K562 (cell line): ENCODE results near the gene DCAF17. TPM values are rescaled to one million over a fixed set of nuclear protein-coding genes. Genes with fewer than 3 reads are reported as not detected.

ENCODE experiments used
- ATAC-seq: fragments of 200-7000 bp; cut with Tn5 transposase; 3 replicates; pipeline ENCODE4 v1.9.1; 2020; ENCODE audit warnings: moderate library complexity
- BruUV-seq: library from RNA; stranded (reverse); fragments of 400-500 nt; replicated peaks from 2 replicates; lab custom pipeline; 2021; lab: Mats Ljungman, UMichigan
- CTCF ChIA-PET: fragments of 300-600 bp; formaldehyde crosslinking; extraction: SDS; loops from one replicate; lab custom pipeline; 2021; ENCODE audit warnings: low intra/inter-chr PET ratio; lab: Yijun Ruan, JAX
- POLR2A ChIA-PET: fragments of 300-600, 350-650 bp; sonication (Branson Sonifier 250); formaldehyde crosslinking; extraction: SDS; loops from one replicate; lab custom pipeline; 2021; ENCODE audit warnings: antibody characterized with exemption, inconsistent platforms; lab: Yijun Ruan, JAX
- DNase-seq, 4 experiments: peaks; one replicate each; pipeline versions ENCODE4 v3.0.0 to v3.0.0-alpha.2; 2011 to 2018; ENCODE audit warnings: low spot score in 3 of 4, mixed read lengths in 3 of 4; ENCODE audit errors: extremely low read depth in 1 of 4
- FAIRE-seq: peaks from 2 replicates; lab custom pipeline; 2011; peaks lifted over from hg19 to GRCh38; lab: Jason Lieb, UNC
- H2AFZ ChIP-seq: 2 replicates; pipeline ENCODE4 v1.6.0; 2011; ENCODE audit warnings: low read depth, low read length, control low read depth, inconsistent platforms
- H3K27ac ChIP-seq: fragments of 200-600 bp; 3 replicates; pipeline ENCODE4 v1.8.0; 2011; ENCODE audit warnings: low read depth, mild to moderate bottlenecking, control low read depth, inconsistent platforms, low read length, moderate library complexity, mixed read lengths; ENCODE audit errors: extremely low read depth
- H3K27me3 ChIP-seq, 2 experiments: fragments of 300-600 bp in 1 of 2; 2 replicates in 1 of 2; 3 replicates in 1 of 2; pipeline versions ENCODE4 v1.6.0 to v1.8.0; 2011; ENCODE audit warnings: inconsistent platforms in 2 of 2, low read length in 2 of 2, mild to moderate bottlenecking in 1 of 2, mixed read lengths in 1 of 2, moderate library complexity in 1 of 2; ENCODE audit not compliant: control insufficient read depth in 2 of 2, insufficient read depth in 2 of 2
- H3K36me3 ChIP-seq: fragments of 300-600 bp; 3 replicates; pipeline ENCODE4 v1.8.0; 2011; ENCODE audit warnings: mild to moderate bottlenecking, low read length, inconsistent platforms; ENCODE audit not compliant: control insufficient read depth, insufficient read depth
- H3K4me1 ChIP-seq, 2 experiments: fragments of 200-600 bp in 1 of 2; replicated peaks in 1 of 2; 2 replicates in 1 of 2; 3 replicates in 1 of 2; pipeline versions ENCODE4 v1.5.1 to v1.8.0; 2011; ENCODE audit warnings: inconsistent platforms in 2 of 2, low read length in 2 of 2, mild to moderate bottlenecking in 1 of 2, mixed read lengths in 1 of 2, moderate library complexity in 1 of 2; ENCODE audit not compliant: control insufficient read depth in 2 of 2, insufficient read depth in 2 of 2
- H3K4me2 ChIP-seq: 2 replicates; pipeline ENCODE4 v1.6.1; 2011; ENCODE audit warnings: low read length, control low read depth, inconsistent platforms, mixed read lengths; ENCODE audit not compliant: insufficient read depth
- H3K4me3 ChIP-seq: fragments of 200-600 bp; sonication (generic), shearing (Covaris generic); 2 replicates; pipeline ENCODE4 v1.5.1; 2016; ENCODE audit warnings: control low read depth, inconsistent platforms
- H3K79me2 ChIP-seq: fragments of 200-600 bp; 3 replicates; pipeline ENCODE4 v1.8.0; 2011; ENCODE audit warnings: low read length, inconsistent platforms; ENCODE audit not compliant: control insufficient read depth, insufficient read depth
- H3K9ac ChIP-seq, 2 experiments: 2 replicates each; pipeline versions ENCODE4 v1.6.0 to v1.6.1; 2011; ENCODE audit warnings: low read depth in 2 of 2, low read length in 2 of 2, control low read depth in 1 of 2, inconsistent platforms in 1 of 2, mild to moderate bottlenecking in 1 of 2, mixed read lengths in 1 of 2; ENCODE audit not compliant: insufficient read depth in 1 of 2
- H3K9me1 ChIP-seq: one replicate; pipeline ENCODE4 v1.6.0; 2011; ENCODE audit warnings: inconsistent platforms, mild to moderate bottlenecking, low read length, moderate library complexity; ENCODE audit not compliant: control insufficient read depth, insufficient read depth
- H3K9me3 ChIP-seq: replicated peaks from 2 replicates; pipeline ENCODE4 v1.5.1; 2011; ENCODE audit warnings: low read depth, low read length, inconsistent platforms; ENCODE audit not compliant: control insufficient read depth, insufficient read depth
- H4K20me1 ChIP-seq: replicated peaks from 2 replicates; pipeline ENCODE4 v1.6.1; 2011; ENCODE audit warnings: low read length, inconsistent platforms, mixed read lengths; ENCODE audit not compliant: control insufficient read depth, insufficient read depth
- ARID1B ChIP-seq: fragments of 450-650 bp; IDR thresholded peaks from 2 replicates; pipeline ENCODE4 v1.6.1; 2016; ENCODE audit warnings: antibody characterized with exemption, mild to moderate bottlenecking, inconsistent platforms
- C11orf30 ChIP-seq: fragments of 450-650 bp; IDR thresholded peaks from 2 replicates; pipeline ENCODE4 v1.6.1; 2016; ENCODE audit warnings: low read depth, mild to moderate bottlenecking
- CCAR2 ChIP-seq: fragments of 200-400 bp; formaldehyde crosslinking; IDR thresholded peaks from 2 replicates; pipeline ENCODE4 v1.6.1; 2017; ENCODE audit warnings: mild to moderate bottlenecking, low read depth, low read length
- CHD4 ChIP-seq: fragments of 200-600 bp; sonication (generic); IDR thresholded peaks from 3 replicates; pipeline ENCODE4 v1.6.1; 2012; ENCODE audit warnings: low read depth, mild to moderate bottlenecking, mixed read lengths, low read length, inconsistent platforms; ENCODE audit not compliant: insufficient read depth, insufficient replicate concordance, poor library complexity, severe bottlenecking
- CXXC5 ChIP-seq: fragments of 250-450 bp; sonication (Bioruptor Pico); IDR thresholded peaks from 2 replicates; pipeline ENCODE4 v1.8.0; 2022; ENCODE audit warnings: inconsistent platforms, mild to moderate bottlenecking, moderate library complexity
- DACH1 ChIP-seq: fragments of 450-650 bp; IDR thresholded peaks from 2 replicates; pipeline ENCODE4 v1.6.1; 2018; ENCODE audit not compliant: partially characterized antibody
- FOXA3 ChIP-seq, 2 experiments: fragments of 450-650 bp in 1 of 2; sonication (generic) in 1 of 2; formaldehyde crosslinking; IDR thresholded peaks in 1 of 2; conservative IDR thresholded peaks in 1 of 2; 2 replicates each; pipeline versions ENCODE4 v1.4.0 to v1.8.0; 2020 to 2022; ENCODE audit warnings: mild to moderate bottlenecking in 2 of 2, missing genetic modification reagents in 1 of 2
- HOXB6 ChIP-seq: fragments of 250-450 bp; sonication (Bioruptor Pico); IDR thresholded peaks from 2 replicates; pipeline ENCODE4 v1.5.1; 2022; ENCODE audit warnings: mild to moderate bottlenecking, borderline replicate concordance
- MAFG ChIP-seq: fragments of 450-650 bp; conservative IDR thresholded peaks from 2 replicates; pipeline ENCODE4 v1.6.1; 2016; ENCODE audit warnings: missing genetic modification characterization, missing compliant biosample characterization
- NFIC ChIP-seq: fragments of 450-650 bp; IDR thresholded peaks from 2 replicates; pipeline ENCODE4 v1.6.1; 2017; ENCODE audit warnings: mild to moderate bottlenecking, inconsistent platforms
- NR3C1 ChIP-seq: sonication (generic); formaldehyde crosslinking; IDR thresholded peaks from 2 replicates; pipeline ENCODE4 v1.8.1; 2022; ENCODE audit warnings: missing genetic modification reagents
- ZNF316 ChIP-seq: fragments of 450-650 bp; IDR thresholded peaks from 2 replicates; pipeline ENCODE4 v1.6.1; 2016
- ZNF592 ChIP-seq: fragments of 450-650 bp; IDR thresholded peaks from 2 replicates; pipeline ENCODE4 v1.6.1; 2017; ENCODE audit warnings: antibody characterized with exemption, mild to moderate bottlenecking
- ZNF766 ChIP-seq: fragments of 200-800 bp; sonication (Bioruptor generic); conservative IDR thresholded peaks from 2 replicates; pipeline ENCODE4 v1.6.1; 2016; ENCODE audit warnings: missing genetic modification characterization, missing compliant biosample characterization
- WGBS: fragments of 100-300 bp; shearing (Covaris generic); methylation state at CpG from one replicate; pipeline ENCODE4 v1.1.6; 2016; ENCODE audit warnings: low coverage, mixed read lengths; ENCODE audit not compliant: insufficient coverage; ENCODE audit errors: missing lambda C conversion rate; 5-methylcytosine and 5-hydroxymethylcytosine counted together
- in situ Hi-C: fragments of 300-500 bp; cut with MboI; formaldehyde crosslinking; loops from 4 replicates; pipeline ENCODE4 v1.15.0; 2018; ENCODE audit warnings: inconsistent platforms, mixed read lengths
- intact Hi-C: fragments of 100-400 bp; cut with micrococcal nuclease; formaldehyde crosslinking; loops from 2 replicates; pipeline ENCODE4 v1.14.2; 2022
- polyA plus RNA-seq, 8 experiments: library from polyadenylated mRNA; depleted of rRNA in 4 of 8; stranded (reverse) in 5 of 8; unstranded in 3 of 8; fragments of >200 nt; fragmentation: Nextera tagmentation in 2 of 8; fragmentation: Illumina TruSeq in 1 of 8; extraction: Ambion mirVana in 2 of 8; extraction: Trizol in 1 of 8; gene quantifications; 2 replicates each; pipeline versions ENCODE4 v1.2.1 to v1.2.3, GENCODE V29; 2011 to 2014; ENCODE audit warnings: inconsistent platforms in 1 of 8, missing spikeins in 1 of 8
- total RNA-seq, 7 experiments: library from RNA; depleted of rRNA in 6 of 7; stranded (reverse); fragments of >200 nt in 6 of 7; fragmentation: Illumina TruSeq in 2 of 7; extraction: Trizol in 2 of 7; gene quantifications; 2 replicates each; pipeline versions ENCODE4 v1.2.1 to v1.2.3, GENCODE V29; 2011 to 2021; ENCODE audit warnings: low replicate concordance in 1 of 7

The DCAF17 gene
- total and polyA plus RNA-seq, 9 of the 15 experiments (the other 6 are each of a cell fraction or from before 2014, with no cell fraction given) = 10.0 to 38.5 (median 27.1) TPM

GRCh38 chr2:171483793-171484192 is 49.8 kb downstream of the DCAF17 start:
- no peaks in the 10 kb centered on the region for H3K9me1 ChIP-seq
- TF ChIP-seq ARID1B = no peak
- no peak for TF ChIP-seq CHD4
- peak; percentile 69 for TF ChIP-seq C11orf30
- TF ChIP-seq ZNF316 = peak; percentile 88
- no peak for TF ChIP-seq NFIC
- TF ChIP-seq MAFG (tag) = peak; percentile 66; the same call in 1 of the 2 replicates
- H3K27me3 ChIP-seq = no peaks in the 10 kb centered on the region
- H3K4me2 ChIP-seq = no peak overlapping the region
- DNase-seq (no peak), ATAC-seq (no peak), FAIRE-seq (no peak)
- H3K27ac ChIP-seq = no peak overlapping the region
- peaks cover 57% of the 10 kb centered on the region for H3K36me3 ChIP-seq
- H3K79me2 ChIP-seq = no peaks in the 10 kb centered on the region
- no peaks in the 10 kb centered on the region for H3K4me1 ChIP-seq
- no peak overlapping the region for H2AFZ ChIP-seq
- 56% methylated on average over 2 of the region's 2 CpGs for WGBS
- no peaks in the 10 kb centered on the region for H4K20me1 ChIP-seq
- no TSS peak for BruUV-seq
- CTCF ChIA-PET = no interaction called here
- no peaks in the 10 kb centered on the region; the same call in 1 of the 2 replicates for H3K9me3 ChIP-seq
- POLR2A ChIA-PET = interaction anchor here (1.2 kb wide), 1 partner anchor 630 kb away, joined by 3 read pairs; no protein-coding TSS in a partner anchor
- in situ Hi-C loops (no loop called here), intact Hi-C loops (no loop called here)
- H3K4me3 ChIP-seq = no peak overlapping the region
- no peak overlapping the region for H3K9ac ChIP-seq

- no peak overlapping the region for H2AFZ ChIP-seq
- POLR2A ChIA-PET = interaction anchor here (0.6 kb wide), 1 partner anchor 10 kb away, joined by 3 read pairs; no protein-coding TSS in a partner anchor
- H3K27ac ChIP-seq = no peak overlapping the region
- intact Hi-C loops (no loop called here), in situ Hi-C loops (no loop called here)
- no peaks in the 10 kb centered on the region for H3K79me2 ChIP-seq
- no peak for ATAC-seq
- H3K4me1 ChIP-seq = no peaks in the 10 kb centered on the region
- H3K9me3 ChIP-seq = no peaks in the 10 kb centered on the region; the same call in 1 of the 2 replicates
- H3K4me3 ChIP-seq = no peak overlapping the region
- no peaks in the 10 kb centered on the region for H3K9me1 ChIP-seq
- no peaks in the 10 kb centered on the region for H3K27me3 ChIP-seq
- peaks cover 44% of the 10 kb centered on the region for H3K36me3 ChIP-seq
- no TSS peak for BruUV-seq
- FAIRE-seq = no peak
- no peak overlapping the region for H3K9ac ChIP-seq
- WGBS = 76% methylated on average over 1 of the region's 1 CpG
- no peak overlapping the region for H3K4me2 ChIP-seq
- no peak for DNase-seq
- no peaks in the 10 kb centered on the region for H4K20me1 ChIP-seq
- CTCF ChIA-PET = no interaction called here
- TF ChIP-seq HOXB6 (no peak), NR3C1 (CRISPR knock-in tag) (no peak), DACH1 (no peak), ZNF766 (CRISPR knock-in tag) (no peak), FOXA3 (CRISPR knock-in tag; conservative IDR thresholded peaks at IDR 0.05 in 1 of 2, IDR thresholded peaks at IDR 0.05 in 1 of 2) (no peak), ZNF592 (no peak), CCAR2 (no peak), CXXC5 (no peak)
These were observed 51.1 kb downstream of the DCAF17 start for GRCh38 chr2:171485116-171485515.
